ENCODE data around the gene PIK3R5. TPM values are rescaled to one million over a fixed set of nuclear protein-coding genes. Genes with fewer than 3 reads are reported as not detected.

Gene PIK3R5
- total and polyA plus RNA-seq, 4 donors, result 11.7 to 70.9 (median 35.0) TPM

- Histone ChIP-seq H3K36me3 (ENCODE audit: control insufficient read depth in 4 of 4, insufficient read depth in 4 of 4, low read length in 4 of 4) (peaks cover 0 to 6% (median 0%) of the 10 kb centered on the region in 4 donors), H3K9ac (ENCODE audit: insufficient read depth in 1 of 2, low read length in 2 of 2) (no peak overlapping the region), H3K4me1 (ENCODE audit: control insufficient read depth in 5 of 5, insufficient read depth in 5 of 5, low read length in 5 of 5) (peaks cover 0 to 11% (median 4%) of the 10 kb centered on the region in 5 donors), H3K27me3 (ENCODE audit: control insufficient read depth in 3 of 3, insufficient read depth in 3 of 3, low read length in 2 of 3) (peaks cover 0 to 48% (median 19%) of the 10 kb centered on the region in 3 donors), H3K9me3 (ENCODE audit: control insufficient read depth in 4 of 4, insufficient read depth in 3 of 4, low read length in 3 of 4) (peaks cover 0 to 4% (median 0%) of the 10 kb centered on the region in 4 donors), H3K4me3 (no peak overlapping the region), H3K27ac (ENCODE audit: low read depth in 1 of 2, low read length in 1 of 2) (no peak overlapping the region)
- no peak for DNase-seq
- TF ChIP-seq, protein P1, sequence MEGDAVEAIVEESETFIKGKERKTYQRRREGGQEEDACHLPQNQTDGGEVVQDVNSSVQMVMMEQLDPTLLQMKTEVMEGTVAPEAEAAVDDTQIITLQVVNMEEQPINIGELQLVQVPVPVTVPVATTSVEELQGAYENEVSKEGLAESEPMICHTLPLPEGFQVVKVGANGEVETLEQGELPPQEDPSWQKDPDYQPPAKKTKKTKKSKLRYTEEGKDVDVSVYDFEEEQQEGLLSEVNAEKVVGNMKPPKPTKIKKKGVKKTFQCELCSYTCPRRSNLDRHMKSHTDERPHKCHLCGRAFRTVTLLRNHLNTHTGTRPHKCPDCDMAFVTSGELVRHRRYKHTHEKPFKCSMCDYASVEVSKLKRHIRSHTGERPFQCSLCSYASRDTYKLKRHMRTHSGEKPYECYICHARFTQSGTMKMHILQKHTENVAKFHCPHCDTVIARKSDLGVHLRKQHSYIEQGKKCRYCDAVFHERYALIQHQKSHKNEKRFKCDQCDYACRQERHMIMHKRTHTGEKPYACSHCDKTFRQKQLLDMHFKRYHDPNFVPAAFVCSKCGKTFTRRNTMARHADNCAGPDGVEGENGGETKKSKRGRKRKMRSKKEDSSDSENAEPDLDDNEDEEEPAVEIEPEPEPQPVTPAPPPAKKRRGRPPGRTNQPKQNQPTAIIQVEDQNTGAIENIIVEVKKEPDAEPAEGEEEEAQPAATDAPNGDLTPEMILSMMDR (IDR thresholded peaks at IDR 0.05; ENCODE audit: control extremely low read depth, extremely low read depth), result no peak
- 79 to 92% methylated on average over 12 of the region's 12 CpGs for WGBS, 2 donors
- no peak for ATAC-seq (ENCODE audit: insufficient read depth, low FRiP score)
Observed at GRCh38 chr17:8875436-8875835, 90.1 kb downstream of the PIK3R5 start.

- no peak overlapping the region for H3K4me3 ChIP-seq
- H3K9me3 ChIP-seq (ENCODE audit: control insufficient read depth in 4 of 4, insufficient read depth in 3 of 4, low read length in 3 of 4), result peaks cover 0 to 4% (median 0%) of the 10 kb centered on the region in 4 donors
- TF ChIP-seq, protein P1 (IDR thresholded peaks at IDR 0.05; ENCODE audit: control extremely low read depth, extremely low read depth), result no peak
- DNase-seq (no peak), ATAC-seq (ENCODE audit: insufficient read depth, low FRiP score) (no peak)
- H3K27ac ChIP-seq (ENCODE audit: low read depth in 1 of 2, low read length in 1 of 2), result no peak overlapping the region
- H3K9ac ChIP-seq (ENCODE audit: insufficient read depth in 1 of 2, low read length in 2 of 2), result no peak overlapping the region
- 59 to 64% methylated on average over 19 of the region's 19 CpGs for WGBS, 2 donors
- H3K4me1 ChIP-seq (ENCODE audit: control insufficient read depth in 5 of 5, insufficient read depth in 5 of 5, low read length in 5 of 5), result peaks cover 0 to 11% (median 4%) of the 10 kb centered on the region in 5 donors
- no peaks in the 10 kb centered on the region for H3K36me3 ChIP-seq (ENCODE audit: control insufficient read depth in 4 of 4, insufficient read depth in 4 of 4, low read length in 4 of 4)
- H3K27me3 ChIP-seq (ENCODE audit: control insufficient read depth in 3 of 3, insufficient read depth in 3 of 3, low read length in 2 of 3), result peaks cover 0 to 44% (median 19%) of the 10 kb centered on the region in 3 donors
Observed at GRCh38 chr17:8873801-8874715, 91.4 kb downstream of the PIK3R5 start.

DNA sequence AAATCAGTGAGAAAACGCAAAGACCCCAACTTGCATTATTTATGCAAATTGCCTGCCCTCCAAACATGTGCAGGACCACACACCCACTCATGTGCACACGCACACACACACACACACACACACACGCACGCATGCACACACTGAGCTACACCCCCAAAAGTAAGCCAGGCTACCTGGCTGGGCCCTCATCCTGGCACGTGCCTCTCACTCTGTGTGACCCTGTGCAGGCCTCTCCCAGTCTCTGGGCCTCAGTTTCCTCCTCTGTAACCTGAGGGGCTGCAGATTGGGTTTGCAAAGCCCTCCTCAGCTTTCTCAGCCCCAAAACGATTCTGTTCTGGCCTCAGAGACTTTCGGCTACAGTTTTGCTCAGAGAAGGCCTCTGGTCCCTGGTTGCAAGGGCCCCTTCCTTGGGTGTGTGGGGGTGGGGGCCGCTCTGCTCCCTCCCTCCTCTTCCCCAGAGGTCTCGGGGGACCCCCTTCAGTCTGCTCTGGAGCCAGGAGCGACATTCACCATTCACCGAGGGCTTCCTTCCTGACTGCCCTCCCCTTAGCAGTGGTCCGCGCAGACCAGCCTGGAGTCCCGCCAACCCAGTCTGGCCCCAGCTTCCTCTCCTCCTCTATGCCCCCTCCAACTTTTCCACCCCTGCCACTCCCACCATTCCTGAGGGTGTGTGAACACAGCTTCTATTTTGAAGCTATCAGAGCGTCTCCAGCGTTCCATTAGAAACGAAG, 92.6 kb downstream of the PIK3R5 start:
- no peak overlapping the region for H3K9ac ChIP-seq (ENCODE audit: insufficient read depth in 1 of 2, low read length in 2 of 2)
- TF ChIP-seq, protein P1 (IDR thresholded peaks at IDR 0.05; ENCODE audit: control extremely low read depth, extremely low read depth), result no peak
- peaks cover 0 to 4% (median 0%) of the 10 kb centered on the region in 4 donors for H3K9me3 ChIP-seq (ENCODE audit: control insufficient read depth in 4 of 4, insufficient read depth in 3 of 4, low read length in 3 of 4)
- WGBS, 2 donors, result 36 to 46% methylated on average over 17 of the region's 17 CpGs
- H3K27me3 ChIP-seq (ENCODE audit: control insufficient read depth in 3 of 3, insufficient read depth in 3 of 3, low read length in 2 of 3), result peaks cover 0 to 46% (median 19%) of the 10 kb centered on the region in 3 donors
- DNase-seq (peak; percentile 46 to 59 (median 49)), ATAC-seq (ENCODE audit: insufficient read depth, low FRiP score) (no peak)
- H3K4me3 ChIP-seq, result no peak overlapping the region
- H3K4me1 ChIP-seq (ENCODE audit: control insufficient read depth in 5 of 5, insufficient read depth in 5 of 5, low read length in 5 of 5), result peaks cover 0 to 11% (median 4%) of the 10 kb centered on the region in 5 donors
- H3K36me3 ChIP-seq (ENCODE audit: control insufficient read depth in 4 of 4, insufficient read depth in 4 of 4, low read length in 4 of 4), result no peaks in the 10 kb centered on the region
- H3K27ac ChIP-seq (ENCODE audit: low read depth in 1 of 2, low read length in 1 of 2), result no peak overlapping the region
